IPS DF 6.9 (cell line): ENCODE measurements around the gene AGAP3.

Experiments
- DNase-seq: peaks from one replicate; pipeline ENCODE4 v3.0.0-alpha.2; 2013; ENCODE audit warnings: low read depth, low spot score
- H3K27ac ChIP-seq: one replicate; pipeline ENCODE4 v1.5.1; 2013; ENCODE audit warnings: low read length, control low read depth
- H3K27me3 ChIP-seq: 2 replicates; pipeline ENCODE4 v1.6.1; 2013; ENCODE audit warnings: mild to moderate bottlenecking, low read length; ENCODE audit not compliant: control insufficient read depth, insufficient read depth
- H3K36me3 ChIP-seq: 2 replicates; pipeline ENCODE4 v1.6.1; 2013; ENCODE audit warnings: low read length; ENCODE audit not compliant: control insufficient read depth, insufficient read depth
- H3K4me1 ChIP-seq: 2 replicates; pipeline ENCODE4 v1.6.1; 2013; ENCODE audit warnings: low read length; ENCODE audit not compliant: control insufficient read depth, insufficient read depth
- H3K4me3 ChIP-seq: 2 replicates; pipeline ENCODE4 v1.5.1; 2013; ENCODE audit warnings: mild to moderate bottlenecking, low read length
- H3K9me3 ChIP-seq: 2 replicates; pipeline ENCODE4 v1.6.1; 2013; ENCODE audit warnings: low read length, inconsistent platforms; ENCODE audit not compliant: control insufficient read depth, insufficient read depth
- WGBS: extraction: QIAGEN DNeasy Blood & Tissue Kit; methylation state at CpG from one replicate; pipeline ENCODE4 v1.1.7; 2013; ENCODE audit warnings: mixed read lengths, missing lambda C conversion rate; ENCODE audit not compliant: insufficient read length, insufficient coverage; 5-methylcytosine and 5-hydroxymethylcytosine counted together

Gene AGAP3

DNA sequence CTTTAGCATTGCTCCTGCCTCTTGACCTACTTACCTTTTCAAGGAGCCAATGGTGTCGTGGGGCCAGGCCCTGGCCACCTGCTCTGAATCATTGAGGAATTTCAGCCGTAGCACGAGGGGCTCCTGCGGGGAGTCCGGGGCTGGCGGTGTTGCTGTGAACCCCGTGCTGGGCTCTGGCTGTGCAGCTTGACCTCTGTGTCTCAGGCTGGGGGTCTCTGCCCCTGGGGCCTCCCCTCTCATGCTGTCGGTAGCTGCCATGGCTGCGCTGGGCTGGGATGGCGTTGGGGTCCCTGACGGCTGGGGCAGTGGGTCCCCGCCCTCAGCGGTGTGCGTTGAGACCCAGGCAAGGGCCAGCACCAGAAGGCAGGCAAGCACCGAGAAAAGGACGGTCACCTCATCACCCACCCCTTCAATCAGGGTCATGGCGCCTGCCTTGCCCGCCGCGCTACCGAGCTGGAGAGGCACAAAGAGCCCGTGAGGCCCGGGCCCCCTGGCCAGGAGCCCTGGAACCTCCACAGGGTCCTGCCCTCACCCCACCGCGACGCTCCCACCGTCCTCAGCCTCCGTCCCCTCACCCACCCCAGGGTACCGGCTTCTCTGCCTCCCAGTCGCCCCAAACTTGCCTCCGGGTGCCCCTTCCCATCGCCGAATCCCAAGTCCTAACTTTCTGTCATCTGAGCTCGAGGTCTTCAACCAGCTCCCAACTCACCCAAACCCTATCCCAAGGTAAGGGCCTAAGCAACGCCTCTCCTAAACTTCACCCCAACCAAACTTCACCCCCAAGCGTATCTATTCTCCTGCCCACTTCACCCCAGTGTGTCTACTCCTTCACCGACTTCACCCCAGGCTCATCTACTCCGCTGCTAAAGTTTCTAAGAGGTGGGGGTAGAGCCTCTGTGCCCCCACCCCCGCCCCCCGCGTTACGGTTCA, 3.9 kb upstream of the AGAP3 start:
- no peaks in the 10 kb centered on the region; the same call in 1 of the 2 replicates for H3K36me3 ChIP-seq
- H3K27me3 ChIP-seq: no peaks in the 10 kb centered on the region
- H3K4me1 ChIP-seq: peaks cover 8% of the 10 kb centered on the region
- H3K4me3 ChIP-seq: peak overlapping the region; percentile 61
- WGBS: no CpG with 5 or more reads among the region's 42 CpGs
- no peak for DNase-seq
- no peaks in the 10 kb centered on the region for H3K9me3 ChIP-seq
- no peak overlapping the region for H3K27ac ChIP-seq

DNA sequence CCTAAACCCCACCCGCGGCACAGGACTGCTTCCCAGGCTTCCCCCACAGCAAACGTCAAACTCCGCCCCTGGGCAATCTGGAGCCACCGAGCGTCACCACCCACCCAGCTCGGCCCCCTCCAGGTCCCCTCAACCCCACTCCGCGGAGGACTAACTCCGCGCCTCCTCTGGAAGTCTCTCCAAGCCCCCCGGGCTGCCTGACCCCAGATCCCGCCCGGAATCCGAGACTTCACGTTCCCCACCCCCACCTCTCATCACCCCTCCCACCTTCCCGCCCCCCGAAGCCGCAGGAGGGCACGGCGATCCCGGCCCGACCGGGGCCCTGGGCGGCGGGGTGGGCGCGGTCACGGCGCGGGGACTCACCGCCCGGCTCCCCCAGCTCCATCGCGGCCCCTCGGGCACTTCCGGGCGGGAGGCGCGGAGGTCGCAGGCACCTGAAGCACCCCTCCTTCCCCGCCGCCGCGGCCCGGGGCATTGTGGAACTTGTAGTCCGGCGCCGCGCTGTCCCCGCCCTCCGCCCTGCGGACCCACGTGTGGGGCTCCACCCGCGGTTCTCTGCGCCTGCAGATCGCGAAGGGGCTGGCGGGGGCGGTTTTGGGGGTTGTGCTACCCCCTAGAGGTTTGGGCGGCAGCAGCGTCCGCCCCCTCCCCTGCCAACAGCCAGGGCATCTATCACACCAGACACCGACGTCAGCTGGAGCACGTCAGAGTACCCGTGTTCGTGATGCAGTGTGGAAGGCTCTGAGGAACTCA, 3.0 kb upstream of the AGAP3 start, which contains the start of gene TMUB1:
TSS of gene TMUB1 (minus strand) at position 423 of the 753 bp plus-strand sequence. CDS start 930 bp downstream, outside the sequence.
- H3K27ac ChIP-seq: no peak within 1 kb of the TSS
- peaks cover 10% of the 10 kb centered on the region for H3K4me1 ChIP-seq
- no peaks in the 10 kb centered on the region for H3K9me3 ChIP-seq
- no peaks in the 10 kb centered on the region; the same call in 1 of the 2 replicates for H3K36me3 ChIP-seq
- H3K4me3 ChIP-seq: peak within 1 kb of the TSS; percentile 61
- no CpG with 5 or more reads among the region's 69 CpGs for WGBS
- DNase-seq: no peak
- peaks cover 2% of the 10 kb centered on the region; the same call in 1 of the 2 replicates for H3K27me3 ChIP-seq

DNA sequence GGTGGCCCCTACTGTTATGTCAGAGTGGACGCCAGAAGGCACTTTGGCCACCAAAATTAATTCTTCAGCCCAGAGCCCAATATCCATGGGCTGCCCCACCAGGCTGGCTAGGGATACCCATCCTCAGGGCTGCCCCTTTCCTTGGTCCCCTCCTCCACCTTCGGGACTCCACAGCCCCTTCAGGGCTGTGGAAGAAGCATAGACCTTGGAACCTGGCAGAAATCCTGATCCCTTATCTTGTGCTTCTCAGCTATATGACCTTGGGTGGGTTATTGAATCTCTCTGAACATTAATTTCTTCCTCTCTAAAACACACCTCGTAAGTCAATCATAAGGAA, 2.5 kb upstream of the AGAP3 start:
- Histone ChIP-seq H3K27me3 (peaks cover 3% of the 10 kb centered on the region; the same call in 1 of the 2 replicates), H3K4me1 (peaks cover 12% of the 10 kb centered on the region), H3K4me3 (peak overlapping the region; percentile 61; the same call in 1 of the 2 replicates), H3K27ac (no peak overlapping the region), H3K9me3 (no peaks in the 10 kb centered on the region), H3K36me3 (no peaks in the 10 kb centered on the region; the same call in 1 of the 2 replicates)
- DNase-seq: no peak
- WGBS: no CpG with 5 or more reads among the region's 3 CpGs

DNA sequence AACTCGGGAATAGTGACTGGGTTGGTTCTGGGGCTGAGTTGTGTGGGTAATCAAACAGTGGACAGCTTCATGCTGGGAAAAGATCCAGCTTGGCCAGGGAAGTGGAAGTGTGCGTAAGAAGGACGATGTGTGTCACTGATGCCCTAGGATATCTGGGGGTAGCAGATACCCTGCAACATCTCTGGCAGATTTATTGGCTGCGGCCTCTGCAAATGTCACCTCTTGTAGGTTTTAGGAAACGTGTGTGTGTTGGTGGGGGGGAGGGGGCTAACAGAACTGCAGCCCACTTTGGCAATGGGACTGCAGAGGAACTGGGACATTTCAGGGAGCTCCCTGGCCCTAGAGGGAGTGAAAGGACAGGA, 965 bp upstream of the AGAP3 start:
- H3K27ac ChIP-seq: no peak overlapping the region
- H3K27me3 ChIP-seq: peaks cover 3% of the 10 kb centered on the region; the same call in 1 of the 2 replicates
- no CpG with 5 or more reads among the region's 5 CpGs for WGBS
- H3K4me1 ChIP-seq: peaks cover 14% of the 10 kb centered on the region
- no peaks in the 10 kb centered on the region for H3K9me3 ChIP-seq
- no peak for DNase-seq
- H3K36me3 ChIP-seq: no peaks in the 10 kb centered on the region; the same call in 1 of the 2 replicates
- H3K4me3 ChIP-seq: no peak overlapping the region; the same call in 1 of the 2 replicates

DNA sequence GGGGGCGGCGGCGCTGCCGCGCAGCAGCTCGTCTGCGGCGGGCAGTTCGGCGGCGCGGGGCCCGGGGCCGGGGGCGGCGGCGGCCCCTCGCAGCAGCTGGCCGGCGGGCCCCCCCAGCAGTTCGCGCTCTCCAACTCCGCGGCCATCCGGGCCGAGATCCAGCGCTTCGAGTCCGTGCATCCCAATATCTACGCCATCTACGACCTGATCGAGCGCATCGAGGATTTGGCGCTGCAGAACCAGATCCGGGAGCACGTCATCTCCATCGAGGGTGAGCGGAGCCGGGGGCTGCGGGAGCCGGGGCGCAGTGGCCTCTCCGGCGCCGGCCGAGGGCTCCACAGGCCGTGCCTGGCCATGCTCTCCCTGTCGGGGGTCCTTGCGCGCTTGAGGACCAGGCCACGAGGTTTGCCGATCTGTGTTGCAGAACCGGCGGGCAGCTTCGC, 548 bp downstream of the AGAP3 start:
- DNase-seq: no peak

DNA sequence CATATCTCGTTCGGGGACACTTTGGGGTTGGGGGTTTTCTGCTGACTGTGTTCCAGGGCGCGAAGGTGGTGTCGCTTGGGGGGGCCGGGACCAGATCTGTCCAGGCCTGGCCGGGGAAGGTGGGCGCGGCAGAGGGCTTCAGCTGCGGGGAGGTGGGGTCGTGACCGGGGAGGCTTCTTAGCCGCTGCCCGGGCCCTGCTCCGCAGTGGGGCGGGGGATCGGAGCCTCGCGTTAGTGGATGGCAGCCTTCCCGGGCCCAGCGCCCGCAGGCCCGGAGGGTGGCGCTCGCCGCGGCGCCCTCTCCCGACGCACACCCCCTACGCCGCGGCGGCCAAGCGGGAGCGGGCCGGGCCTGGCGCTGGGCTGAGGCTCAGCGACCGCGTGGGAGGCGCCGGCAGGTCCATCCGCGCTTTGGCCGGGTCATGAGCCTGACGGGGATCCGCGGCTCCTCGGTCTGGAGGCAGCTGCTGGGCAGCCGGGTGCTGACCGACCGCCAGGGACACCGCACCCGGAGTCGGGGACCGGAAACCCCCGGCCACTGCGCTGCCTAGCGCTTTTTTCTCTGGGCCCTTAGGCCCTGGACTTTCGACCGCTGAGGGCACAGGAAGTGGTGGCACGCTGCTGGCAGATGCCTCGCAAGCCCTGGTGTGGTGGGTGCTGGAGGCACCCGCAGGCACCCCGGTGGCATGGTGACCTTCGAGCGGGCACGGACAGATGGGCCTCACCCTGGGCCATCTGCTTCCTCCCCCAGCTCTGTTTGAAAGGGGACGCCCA, 1.2 kb downstream of the AGAP3 start:
- DNase-seq: no peak
- no CpG with 5 or more reads among the region's 70 CpGs for WGBS
- Histone ChIP-seq H3K27me3 (peaks cover 3% of the 10 kb centered on the region; the same call in 1 of the 2 replicates), H3K9me3 (no peaks in the 10 kb centered on the region), H3K4me1 (peaks cover 10% of the 10 kb centered on the region; the same call in 1 of the 2 replicates), H3K36me3 (no peaks in the 10 kb centered on the region; the same call in 1 of the 2 replicates), H3K4me3 (peak overlapping the region; percentile 45), H3K27ac (no peak overlapping the region)

More for the DNA sequence above, 548 bp downstream of the AGAP3 start:
- WGBS: no CpG with 5 or more reads among the region's 56 CpGs
- H3K36me3 ChIP-seq: no peaks in the 10 kb centered on the region; the same call in 1 of the 2 replicates
- H3K9me3 ChIP-seq: no peaks in the 10 kb centered on the region
- peak overlapping the region; percentile 45; the same call in 1 of the 2 replicates for H3K4me3 ChIP-seq
- H3K4me1 ChIP-seq: peaks cover 12% of the 10 kb centered on the region
- H3K27me3 ChIP-seq: peaks cover 3% of the 10 kb centered on the region; the same call in 1 of the 2 replicates
- no peak overlapping the region for H3K27ac ChIP-seq

DNA sequence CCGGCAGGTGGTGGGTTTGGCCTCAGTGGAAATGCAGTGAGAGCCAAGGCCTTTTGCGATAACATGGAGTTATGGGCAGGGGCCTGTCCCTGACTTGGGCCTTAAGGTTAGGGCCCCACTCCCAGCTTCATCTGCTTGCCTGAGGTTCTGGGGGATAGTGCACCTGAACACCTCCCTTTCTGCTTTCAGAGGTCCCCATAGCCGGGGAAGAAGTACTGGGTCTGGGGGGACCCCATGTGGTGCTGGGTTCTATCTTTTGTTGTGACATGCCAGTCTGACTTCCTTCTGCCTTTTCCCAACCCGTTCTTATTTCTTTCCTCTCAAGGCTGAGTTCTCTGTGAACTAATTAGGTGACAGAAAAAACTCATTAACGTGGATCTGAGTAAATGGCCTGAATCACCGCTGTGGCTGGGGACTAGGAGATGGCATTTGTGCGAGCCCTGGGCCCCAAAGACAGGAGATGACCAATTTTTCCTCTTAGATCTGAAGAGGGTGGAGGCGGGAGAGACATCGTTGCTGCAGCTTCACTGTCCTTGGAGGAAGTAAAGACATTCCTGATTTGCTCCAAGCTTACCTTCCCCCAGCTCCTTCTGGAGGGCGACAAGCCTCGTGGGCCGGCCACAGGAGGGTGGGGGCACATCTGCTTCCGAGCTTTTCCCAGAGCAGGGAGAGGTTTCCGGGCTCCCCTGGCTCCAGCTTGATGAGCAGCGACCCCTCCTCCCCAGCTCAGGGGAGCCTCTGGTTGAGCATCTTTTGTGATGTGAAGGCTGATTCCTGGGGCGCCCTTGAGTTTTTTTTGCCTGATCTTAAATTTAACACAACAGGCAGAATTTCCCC, 2.0 kb downstream of the AGAP3 start:
- Histone ChIP-seq H3K4me3 (peak overlapping the region; percentile 45; the same call in 1 of the 2 replicates), H3K9me3 (no peaks in the 10 kb centered on the region), H3K4me1 (peaks cover 10% of the 10 kb centered on the region; the same call in 1 of the 2 replicates), H3K27ac (no peak overlapping the region), H3K27me3 (peaks cover 3% of the 10 kb centered on the region; the same call in 1 of the 2 replicates), H3K36me3 (no peaks in the 10 kb centered on the region)
- no peak for DNase-seq
- WGBS: no CpG with 5 or more reads among the region's 16 CpGs

DNA sequence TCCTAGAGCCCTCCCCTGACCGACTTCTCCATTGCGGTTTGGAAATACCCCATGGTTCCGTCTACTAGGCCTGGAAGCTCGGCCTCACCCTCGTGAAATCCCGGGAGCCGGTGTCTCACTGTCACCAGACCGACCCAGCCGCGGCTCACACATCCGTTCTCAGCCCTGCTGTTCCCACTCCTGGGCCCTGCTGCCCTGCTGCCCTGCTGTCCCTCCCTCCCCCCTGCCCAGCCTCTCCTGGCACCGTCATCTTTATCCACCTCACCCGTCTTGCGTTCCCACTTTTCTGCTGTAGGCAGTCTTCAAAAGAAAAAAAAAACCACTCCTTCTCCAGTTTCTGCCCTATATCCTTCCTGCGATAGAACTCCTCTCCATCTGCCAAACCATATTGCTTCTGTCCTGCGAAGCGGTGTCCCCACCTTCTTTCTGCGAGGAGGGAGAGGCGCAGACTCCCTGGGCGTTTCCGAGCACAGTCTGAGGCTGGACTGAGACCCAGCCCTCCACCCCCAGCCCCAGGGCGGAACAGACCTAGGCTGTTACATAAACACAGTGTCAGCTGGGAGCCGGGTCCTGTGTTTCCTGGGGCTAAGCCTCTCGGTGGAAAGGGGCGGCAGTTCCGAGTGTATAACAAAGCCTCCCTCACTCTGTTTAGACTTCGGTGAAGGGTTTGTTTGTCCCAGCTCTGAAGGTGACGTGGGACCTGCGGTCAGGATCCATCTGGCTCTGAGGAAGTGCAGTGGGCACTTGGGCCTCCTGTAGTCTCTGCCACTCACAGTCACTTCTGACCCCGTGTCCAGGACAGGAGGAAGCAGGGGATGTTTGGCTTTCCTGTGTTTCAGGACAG, 2.8 kb downstream of the AGAP3 start:
- Histone ChIP-seq H3K4me1 (peaks cover 10% of the 10 kb centered on the region; the same call in 1 of the 2 replicates), H3K9me3 (no peaks in the 10 kb centered on the region), H3K4me3 (no peak overlapping the region), H3K36me3 (no peaks in the 10 kb centered on the region), H3K27ac (no peak overlapping the region), H3K27me3 (peaks cover 3% of the 10 kb centered on the region; the same call in 1 of the 2 replicates)
- WGBS: no CpG with 5 or more reads among the region's 30 CpGs
- no peak for DNase-seq
